MCF 10A (cell line): ENCODE results near the gene C17orf100. TPM values are rescaled to one million over a fixed set of nuclear protein-coding genes. Genes with fewer than 3 reads are reported as not detected.

Experiments
- BruUV-seq: library from RNA; stranded (reverse); fragments of 400-500 nt; replicated peaks from 2 replicates; lab custom pipeline; 2021; lab: Mats Ljungman, UMichigan
- CTCF ChIA-PET: fragments of 300-600 bp; sonication (Branson Sonifier 250); formaldehyde crosslinking; extraction: SDS; loops from one replicate; lab custom pipeline; 2021; ENCODE audit warnings: antibody characterized with exemption, inconsistent platforms; lab: Yijun Ruan, JAX
- POLR2A ChIA-PET: fragments of 300-600, 350-650 bp; sonication (Branson Sonifier 250); formaldehyde crosslinking; extraction: SDS; loops from one replicate; lab custom pipeline; 2020; ENCODE audit warnings: antibody characterized with exemption, inconsistent platforms; lab: Yijun Ruan, JAX
- DNase-seq: peaks from one replicate; pipeline ENCODE4 v3.0.0-alpha.2; 2018; ENCODE audit not compliant: unreplicated experiment
- H3K27ac Mint-ChIP-seq: one replicate; pipeline ENCODE4 v1.8.0; 2022; ENCODE audit warnings: mild to moderate bottlenecking, low read depth, mixed read lengths; ENCODE audit not compliant: unreplicated experiment
- H3K27me3 Mint-ChIP-seq: one replicate; pipeline ENCODE4 v1.8.0; 2022; ENCODE audit warnings: mixed read lengths; ENCODE audit not compliant: insufficient read depth, unreplicated experiment
- H3K36me3 Mint-ChIP-seq: one replicate; pipeline ENCODE4 v1.8.0; 2022; ENCODE audit warnings: mild to moderate bottlenecking, moderate library complexity, mixed read lengths; ENCODE audit not compliant: insufficient read depth, unreplicated experiment
- H3K4me1 Mint-ChIP-seq: one replicate; pipeline ENCODE4 v1.8.0; 2022; ENCODE audit warnings: mixed read lengths; ENCODE audit not compliant: insufficient read depth, unreplicated experiment
- H3K4me3 Mint-ChIP-seq: one replicate; pipeline ENCODE4 v1.8.0; 2022; ENCODE audit warnings: mild to moderate bottlenecking, moderate library complexity, mixed read lengths; ENCODE audit not compliant: unreplicated experiment
- H3K9me3 Mint-ChIP-seq: one replicate; pipeline ENCODE4 v1.8.0; 2022; ENCODE audit warnings: mixed read lengths; ENCODE audit not compliant: unreplicated experiment
- CTCF ChIP-seq: fragments of 200-600 bp; IDR thresholded peaks from one replicate; pipeline ENCODE4 v1.8.0; 2022; ENCODE audit warnings: antibody characterized with exemption, mild to moderate bottlenecking; ENCODE audit not compliant: unreplicated experiment
- intact Hi-C: fragments of 100-400 bp; cut with micrococcal nuclease; formaldehyde crosslinking; loops from 2 replicates; pipeline ENCODE4 v1.14.1; 2022
- total RNA-seq: library from RNA; stranded (reverse); gene quantifications from 2 replicates; pipeline ENCODE4 v1.2.3, GENCODE V29; 2022

Gene C17orf100
- total RNA-seq, 1 experiment from 2014 or later: 1.4 TPM

- no peak for TF ChIP-seq CTCF
- Mint-ChIP-seq H3K9me3 (no peaks in the 10 kb centered on the region), H3K4me1 (peaks cover 18% of the 10 kb centered on the region), H3K4me3 (peak overlapping the region; percentile 96), H3K27me3 (no peaks in the 10 kb centered on the region), H3K36me3 (peaks cover 59% of the 10 kb centered on the region), H3K27ac (peak overlapping the region; percentile 96)
- BruUV-seq: no TSS peak
- ChIA-PET CTCF (interaction anchor here (0.6 to 2.1 kb wide), 2 partner anchors 166 to 383 kb away, joined by 3 to 9 read pairs; no protein-coding TSS in a partner anchor), POLR2A (interaction anchor here (0.7 kb wide), 2 partner anchors 8 to 366 kb away, joined by 3 to 6 read pairs; no protein-coding TSS in a partner anchor)
- intact Hi-C loops: no loop called here
- no peak for DNase-seq
These were observed 13.3 kb upstream of the C17orf100 start for GRCh38 chr17:6638046-6638908.

GRCh38 chr17:6639014-6639585, 12.5 kb upstream of the C17orf100 start:
- Mint-ChIP-seq H3K27ac (peak overlapping the region; percentile 96), H3K36me3 (peaks cover 59% of the 10 kb centered on the region), H3K4me1 (peaks cover 18% of the 10 kb centered on the region), H3K9me3 (no peaks in the 10 kb centered on the region), H3K27me3 (no peaks in the 10 kb centered on the region), H3K4me3 (peak overlapping the region; percentile 96)
- no peak for DNase-seq
- ChIA-PET CTCF (interaction anchor here (0.5 to 2.1 kb wide), 4 partner anchors 9 to 1121 kb away, joined by 3 to 9 read pairs (median 3); no protein-coding TSS in a partner anchor), POLR2A (interaction anchor here (0.6 to 3.9 kb wide), 5 partner anchors 9 to 177 kb away, joined by 3 to 57 read pairs (median 19); partner anchors contain the start of genes C17orf100 and MED31)
- no TSS peak for BruUV-seq
- intact Hi-C loops: no loop called here
- TF ChIP-seq CTCF: no peak

GRCh38 chr17:6639586-6640535, 11.7 kb upstream of the C17orf100 start:
- POLR2A ChIA-PET: interaction anchor here (0.6 to 3.9 kb wide), 16 partner anchors 11 to 618 kb away, joined by 3 to 57 read pairs (median 5); partner anchors contain the start of genes C17orf100, MED31, PIMREG and RNASEK
- Mint-ChIP-seq H3K4me3 (peak overlapping the region; percentile 96), H3K9me3 (no peaks in the 10 kb centered on the region), H3K4me1 (peaks cover 19% of the 10 kb centered on the region), H3K27ac (peak overlapping the region; percentile 96), H3K36me3 (peaks cover 57% of the 10 kb centered on the region), H3K27me3 (no peaks in the 10 kb centered on the region)
- CTCF ChIA-PET: interaction anchor here (0.5 to 2.1 kb wide), 5 partner anchors 9 to 1122 kb away, joined by 3 to 9 read pairs (median 3); no protein-coding TSS in a partner anchor
- intact Hi-C loops: loop anchor here (1.0 to 2.0 kb wide), 2 partner anchors 85 to 169 kb away; no protein-coding TSS in a partner anchor
- BruUV-seq: no TSS peak
- TF ChIP-seq CTCF: no peak
- peak; percentile 20 for DNase-seq
